Anterior cingulate cortex (tissue), 58 donors: Measurements from ENCODE around the gene CDKN3.
"Not testable (repeated sequence)": the region's sequence is repeated elsewhere in the genome, so short reads cannot be mapped to it uniquely, and the experiment has no call there.

Experiments used
- DNase-seq, 58 donors: peaks; one replicate each; lab custom pipeline; 2025; lab: John Stamatoyannopoulos, UW

CDKN3 gene

GRCh38 chr14:54451961-54452360 is 55.2 kb downstream of the CDKN3 start:
- no peak for DNase-seq

- DNase-seq: no peak
These were observed 56.4 kb downstream of the CDKN3 start for GRCh38 chr14:54453252-54453651.

- not testable (repeated sequence) for DNase-seq
These were observed 57.2 kb downstream of the CDKN3 start for GRCh38 chr14:54453990-54454389.

- DNase-seq: no peak
These were observed 58.6 kb downstream of the CDKN3 start for GRCh38 chr14:54455363-54455762.

- not testable (repeated sequence) for DNase-seq
These were observed 60.2 kb downstream of the CDKN3 start for GRCh38 chr14:54456820-54457608.

GRCh38 chr14:54457609-54457996 is 60.8 kb downstream of the CDKN3 start:
- DNase-seq: no peak

GRCh38 chr14:54458536-54458935 is 61.7 kb downstream of the CDKN3 start:
- not testable (repeated sequence) for DNase-seq

- DNase-seq: no peak
These were observed 62.3 kb downstream of the CDKN3 start for GRCh38 chr14:54459106-54459505.

- DNase-seq: no peak
These were observed 65.2 kb downstream of the CDKN3 start for GRCh38 chr14:54462048-54462447.

- no peak for DNase-seq
These were observed 68.8 kb downstream of the CDKN3 start for GRCh38 chr14:54465654-54466053.

- DNase-seq: no peak
These were observed 70.5 kb downstream of the CDKN3 start for GRCh38 chr14:54467280-54467679.
